ENCODE data around the gene PHOX2A.
A peak's percentile ranks its signal among the peaks of the same experiment; 100 is the strongest.

Gene PHOX2A

DNA sequence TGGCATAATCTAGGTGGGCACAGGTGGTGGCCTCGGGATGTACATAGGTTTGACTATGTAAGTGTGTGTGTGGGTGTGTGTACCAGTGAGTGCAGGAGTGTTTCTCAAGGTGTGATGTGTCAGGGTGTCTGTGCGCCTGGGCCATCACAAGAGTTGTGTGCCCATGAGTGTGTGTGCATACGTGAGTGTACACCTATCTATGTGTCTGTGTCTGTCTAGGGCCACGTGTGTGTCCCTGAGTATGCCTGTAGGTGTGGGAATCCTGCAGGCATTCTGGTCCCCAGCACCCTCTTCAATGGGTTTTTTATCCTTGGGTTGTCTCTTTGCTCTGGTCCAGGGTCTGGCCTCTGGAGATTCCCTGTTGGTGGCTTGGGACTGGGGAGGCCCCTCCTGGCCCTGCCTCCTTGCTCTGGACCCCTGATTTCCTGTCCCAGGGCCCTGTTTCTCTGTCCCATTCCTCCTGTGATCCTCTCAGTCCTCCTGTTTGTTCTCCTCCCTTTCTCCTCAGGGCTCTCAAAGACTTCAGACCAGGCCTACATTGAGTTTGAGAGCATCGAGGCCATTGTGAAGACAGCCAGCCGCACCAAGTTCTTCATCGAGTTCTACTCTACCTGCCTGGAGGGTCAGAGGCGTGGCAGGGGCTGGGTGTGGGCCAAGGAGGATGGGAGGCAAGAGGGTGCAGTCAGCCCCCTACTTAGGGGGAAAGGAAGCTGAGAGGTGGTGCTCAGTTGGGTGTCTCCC, 10.0 kb downstream of the PHOX2A start:
- DNase-seq (ENCODE audit: low read depth): no peak

DNA sequence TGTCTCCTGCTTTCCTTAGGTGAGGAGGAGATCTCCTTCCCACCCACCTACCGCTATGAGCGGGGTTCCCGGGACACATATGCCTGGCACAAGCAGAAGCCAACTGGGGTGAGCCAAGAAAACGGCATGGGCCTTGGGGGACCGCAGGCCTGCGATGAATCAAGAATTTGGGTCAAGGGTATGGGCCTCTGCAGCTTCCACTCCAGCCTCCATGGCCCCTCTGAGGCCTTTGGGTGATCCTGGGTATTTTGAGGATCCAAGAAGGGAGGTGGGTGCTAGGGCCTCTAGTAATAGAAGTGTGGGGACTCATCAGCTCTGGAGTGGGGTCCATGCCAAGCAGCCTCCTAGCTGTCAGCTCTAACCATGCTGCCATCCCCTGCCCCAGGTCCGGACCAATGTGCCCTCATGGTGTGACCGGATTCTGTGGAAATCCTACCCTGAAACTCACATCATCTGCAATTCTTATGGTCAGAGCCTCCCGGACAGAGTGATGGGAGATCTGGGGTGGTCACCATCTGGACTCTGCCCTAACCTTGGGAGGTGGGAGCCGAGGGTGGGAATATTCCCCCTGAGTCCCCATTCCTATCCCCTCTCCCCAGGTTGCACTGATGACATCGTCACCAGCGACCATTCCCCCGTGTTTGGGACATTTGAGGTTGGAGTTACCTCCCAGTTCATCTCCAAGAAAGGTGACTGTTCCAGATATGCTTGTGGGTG, 10.8 kb downstream of the PHOX2A start:
- DNase-seq (ENCODE audit: low read depth): no peak

DNA sequence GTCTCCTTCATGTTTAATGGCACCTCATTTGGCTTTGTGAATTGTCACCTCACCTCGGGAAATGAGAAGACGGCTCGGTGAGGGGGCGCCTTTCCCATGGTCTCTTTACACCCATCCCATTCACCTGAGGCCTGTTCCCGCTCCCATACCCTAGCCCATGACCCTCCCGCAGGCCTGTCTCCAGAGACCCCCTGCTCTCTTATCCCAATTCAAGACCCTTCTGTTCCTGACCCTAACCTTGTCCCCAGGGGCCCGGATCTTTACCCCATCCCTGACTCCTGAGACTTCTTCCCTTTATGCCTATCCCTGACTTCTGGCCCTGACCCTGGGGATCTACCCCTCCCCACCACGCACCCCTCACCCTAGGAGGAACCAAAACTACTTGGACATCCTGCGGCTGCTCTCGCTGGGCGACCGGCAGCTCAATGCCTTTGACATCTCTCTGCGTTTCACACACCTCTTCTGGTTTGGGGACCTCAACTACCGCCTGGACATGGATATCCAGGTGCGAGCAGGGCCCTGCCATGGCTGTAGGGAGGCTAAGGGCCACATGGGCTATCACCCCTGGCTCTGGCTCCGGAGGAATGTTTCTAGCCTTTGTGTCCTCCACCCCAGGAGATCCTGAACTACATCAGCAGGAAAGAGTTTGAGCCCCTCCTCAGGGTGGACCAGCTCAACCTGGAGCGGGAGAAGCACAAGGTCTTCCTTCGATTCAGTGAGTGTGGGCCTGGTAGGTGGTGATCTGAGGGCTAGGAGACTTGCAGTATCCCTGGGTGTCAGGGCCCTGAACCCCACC, 11.5 kb downstream of the PHOX2A start:
- DNase-seq (ENCODE audit: low read depth): no peak

DNA sequence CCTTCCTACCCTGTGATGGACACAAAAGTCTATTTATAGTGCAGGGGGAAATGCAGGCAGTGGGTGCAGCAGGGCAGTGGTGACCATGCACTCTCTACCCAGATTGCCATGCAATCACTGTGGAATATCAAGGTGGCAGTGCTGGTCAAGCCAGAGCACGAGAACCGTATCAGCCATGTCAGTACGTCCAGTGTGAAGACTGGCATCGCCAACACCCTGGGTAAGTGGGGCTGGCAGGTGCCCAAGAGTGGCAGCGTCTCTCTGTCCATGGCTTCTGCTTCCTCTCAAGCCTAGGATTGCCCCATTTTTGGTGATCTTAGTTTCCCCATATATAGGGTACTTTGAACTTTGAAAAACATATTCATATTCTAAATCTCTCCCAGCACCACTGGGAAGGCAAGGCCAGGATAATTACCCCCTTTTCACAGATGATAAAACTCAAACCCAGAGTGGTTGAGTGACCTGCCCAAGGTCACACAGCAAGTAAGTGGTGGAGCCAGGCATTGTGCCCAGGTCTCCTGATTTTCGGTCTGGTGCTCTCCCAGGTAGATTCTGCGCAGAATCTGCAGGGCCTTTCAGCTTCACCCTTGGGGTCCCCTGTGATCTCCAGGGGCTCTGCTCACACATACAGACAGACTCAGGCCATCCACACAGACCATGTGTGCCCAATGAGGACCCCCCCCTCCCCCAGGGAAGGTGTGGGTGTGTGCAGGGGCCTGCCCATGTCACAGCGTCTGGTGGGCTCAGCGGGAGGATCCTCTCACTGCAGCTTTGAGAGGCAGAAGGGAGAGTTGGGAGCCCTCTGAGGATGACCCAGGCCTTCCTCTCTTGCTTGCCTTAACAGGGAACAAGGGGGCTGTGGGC, 12.3 kb downstream of the PHOX2A start:
- no peak for DNase-seq (ENCODE audit: low read depth)

DNA sequence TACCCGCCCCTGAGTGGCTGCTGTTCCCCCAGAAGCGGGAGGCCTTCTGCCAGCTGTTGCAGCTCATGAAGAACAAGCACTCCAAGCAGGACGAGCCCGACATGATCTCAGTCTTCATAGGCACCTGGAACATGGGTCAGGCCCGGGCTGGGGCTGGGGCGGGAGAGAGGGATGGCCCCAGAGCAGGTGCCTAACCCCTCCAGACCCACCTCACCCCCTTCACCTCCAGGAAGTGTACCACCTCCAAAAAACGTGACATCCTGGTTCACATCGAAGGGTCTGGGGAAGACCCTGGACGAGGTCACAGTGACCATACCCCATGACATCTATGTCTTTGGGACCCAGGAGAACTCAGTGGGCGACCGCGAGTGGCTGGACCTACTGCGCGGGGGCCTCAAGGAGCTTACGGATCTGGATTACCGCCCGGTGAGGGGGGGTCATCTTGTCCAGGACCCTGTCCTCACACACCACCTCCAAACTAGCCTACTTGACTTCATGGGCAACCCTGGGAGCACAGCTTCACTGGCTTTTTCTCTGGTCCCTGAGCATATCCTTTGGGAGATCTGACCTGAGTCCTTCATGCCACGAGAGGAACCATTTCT, 13.1 kb downstream of the PHOX2A start:
- no peak for DNase-seq (ENCODE audit: low read depth)

DNA sequence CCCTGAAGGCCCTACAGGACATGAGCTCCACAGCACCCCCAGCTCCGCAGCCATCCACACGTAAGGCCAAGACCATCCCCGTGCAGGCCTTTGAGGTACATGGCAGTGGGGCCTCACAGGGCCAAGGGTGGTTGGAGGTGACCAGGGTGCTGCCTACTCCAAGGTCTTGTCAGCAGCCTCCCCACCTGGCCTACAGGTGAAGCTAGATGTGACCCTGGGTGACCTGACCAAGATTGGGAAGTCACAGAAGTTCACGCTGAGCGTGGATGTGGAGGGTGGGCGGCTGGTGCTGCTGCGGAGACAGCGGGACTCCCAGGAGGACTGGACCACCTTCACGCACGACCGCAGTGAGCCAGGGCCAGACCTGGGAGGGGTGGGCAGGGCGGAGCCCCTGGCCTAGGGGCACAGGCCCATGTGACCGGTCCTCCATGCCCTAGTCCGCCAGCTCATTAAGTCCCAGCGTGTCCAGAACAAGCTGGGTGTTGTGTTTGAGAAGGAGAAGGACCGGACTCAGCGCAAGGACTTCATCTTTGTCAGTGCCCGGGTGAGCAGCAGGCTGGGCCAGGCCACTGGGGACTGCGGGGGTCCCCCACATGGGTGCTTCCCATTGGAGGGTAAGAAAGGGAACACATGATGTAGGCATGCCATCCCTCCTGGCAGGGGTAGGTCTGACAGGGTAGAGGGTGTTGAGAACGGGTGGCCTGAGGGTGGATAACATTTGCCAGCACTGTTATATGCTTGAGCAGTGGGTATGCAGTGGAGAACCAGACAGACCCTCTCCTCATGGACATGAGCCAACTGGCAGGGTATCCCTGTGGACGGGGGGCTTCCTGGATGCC, 13.8 kb downstream of the PHOX2A start:
- no peak for DNase-seq (ENCODE audit: low read depth)

DNA sequence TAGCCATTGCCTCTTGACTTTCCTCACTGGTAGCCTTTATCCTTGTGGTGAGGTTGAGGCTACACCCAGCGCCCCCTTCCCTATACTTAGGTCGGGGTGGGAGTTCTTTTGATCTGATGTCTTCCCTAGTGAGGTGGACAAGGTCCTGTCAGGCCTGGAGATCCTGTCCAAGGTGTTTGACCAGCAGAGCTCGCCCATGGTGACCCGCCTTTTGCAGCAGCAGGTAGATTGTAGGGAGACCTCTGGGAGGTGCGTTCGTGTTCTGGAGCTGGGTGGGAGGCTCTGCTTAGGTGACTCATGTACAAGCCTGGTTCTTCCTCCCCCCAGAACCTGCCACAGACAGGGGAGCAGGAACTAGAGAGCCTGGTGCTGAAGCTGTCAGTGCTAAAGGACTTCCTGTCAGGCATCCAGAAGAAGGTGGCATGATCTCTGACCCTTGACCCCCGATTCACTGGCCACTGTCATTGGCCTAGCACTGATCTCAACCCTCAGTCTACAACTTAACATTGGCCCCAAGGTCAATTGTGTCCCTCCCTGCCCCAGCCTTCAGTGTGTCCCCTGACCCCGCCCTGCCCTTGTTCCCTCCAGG, 14.5 kb downstream of the PHOX2A start:
- no peak for DNase-seq (ENCODE audit: low read depth)

DNA sequence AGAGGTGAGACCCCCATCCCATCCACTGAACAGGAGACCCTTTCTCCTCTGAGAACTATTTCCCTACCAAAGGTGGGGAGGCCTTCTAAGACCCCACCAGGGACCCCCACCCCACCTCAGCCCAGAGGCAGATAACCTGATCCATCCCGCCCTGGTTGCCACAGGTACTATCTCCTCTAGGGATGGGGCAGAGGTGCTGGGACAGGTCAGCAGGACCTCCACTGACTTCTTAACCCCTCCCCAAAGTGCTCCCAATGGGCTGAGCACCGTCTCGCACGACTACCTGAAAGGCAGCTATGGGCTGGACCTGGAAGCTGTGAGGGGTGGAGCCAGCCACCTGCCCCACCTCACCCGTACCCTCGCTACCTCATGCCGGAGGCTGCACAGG, 15.1 kb downstream of the PHOX2A start:
- no peak for DNase-seq (ENCODE audit: low read depth)

DNA sequence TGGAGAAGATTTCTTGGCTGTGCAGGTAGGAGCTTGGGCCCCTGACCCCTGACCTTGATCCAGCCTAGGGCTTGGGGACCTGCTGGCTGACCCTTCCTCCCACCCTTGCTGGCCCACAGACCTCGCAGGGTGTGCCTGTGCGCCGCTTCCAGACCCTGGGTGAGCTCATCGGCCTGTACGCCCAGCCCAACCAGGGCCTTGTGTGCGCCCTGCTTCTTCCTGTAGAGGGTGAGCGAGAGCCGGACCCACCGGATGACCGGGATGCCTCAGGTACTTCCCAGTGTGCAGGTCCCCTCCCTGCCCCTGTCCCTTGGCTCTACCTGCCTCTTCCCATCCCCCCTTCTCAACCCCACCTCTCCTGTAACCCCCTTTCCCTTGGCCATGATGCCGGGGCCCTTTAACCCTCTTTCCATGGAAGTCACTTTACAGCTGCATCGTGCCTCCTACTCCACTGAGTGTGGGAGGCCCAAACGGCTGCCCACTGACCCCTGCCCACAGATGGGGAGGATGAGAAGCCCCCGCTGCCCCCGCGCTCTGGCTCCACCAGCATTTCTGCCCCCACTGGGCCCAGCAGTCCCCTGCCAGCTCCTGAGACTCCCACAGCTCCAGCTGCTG, 15.6 kb downstream of the PHOX2A start:
- no peak for DNase-seq (ENCODE audit: low read depth)

DNA sequence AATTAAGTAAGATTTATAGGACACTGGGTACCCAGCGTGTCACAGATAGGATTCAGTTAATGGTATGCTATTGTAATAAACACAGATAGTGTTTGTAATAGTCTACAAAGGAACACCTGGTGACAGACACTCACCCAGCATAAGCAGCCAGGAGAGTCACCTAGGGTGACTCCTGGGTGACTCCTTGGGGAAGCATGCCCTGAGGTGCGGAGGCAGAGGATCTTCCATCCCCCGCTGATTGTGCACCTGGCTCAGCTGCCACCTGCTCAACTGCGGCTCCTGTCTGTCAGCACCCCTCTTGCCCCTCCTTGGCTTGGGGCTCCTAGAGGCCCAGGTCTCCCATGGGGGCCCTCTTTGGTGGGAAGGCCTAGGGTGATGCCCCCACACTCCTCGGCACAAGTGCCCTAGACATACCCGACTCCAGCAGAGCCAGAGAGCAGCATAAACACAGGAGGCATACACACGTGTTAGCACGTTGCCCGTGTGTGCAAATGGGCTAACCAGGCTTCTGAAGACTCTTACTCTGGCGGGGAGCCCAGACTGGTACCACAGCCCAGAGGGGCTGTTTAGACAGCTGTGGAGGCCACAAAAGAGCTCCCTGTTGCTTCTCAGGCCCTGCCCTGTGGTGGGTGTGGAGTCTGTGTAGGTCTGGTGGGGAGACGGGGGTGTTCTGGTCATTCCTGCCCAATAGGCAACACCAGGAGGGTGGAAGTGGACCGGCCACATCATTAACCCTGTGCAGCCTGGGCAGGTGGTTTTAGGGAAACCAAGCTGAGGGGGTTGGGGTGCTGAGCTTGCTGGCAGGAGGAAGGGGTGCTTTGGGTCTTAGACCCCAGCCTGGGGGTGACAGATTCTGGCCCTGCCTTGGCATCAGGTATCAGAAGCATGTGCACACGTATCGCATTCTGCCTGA, 16.4 kb downstream of the PHOX2A start:
- no peak for DNase-seq (ENCODE audit: low read depth)

DNA sequence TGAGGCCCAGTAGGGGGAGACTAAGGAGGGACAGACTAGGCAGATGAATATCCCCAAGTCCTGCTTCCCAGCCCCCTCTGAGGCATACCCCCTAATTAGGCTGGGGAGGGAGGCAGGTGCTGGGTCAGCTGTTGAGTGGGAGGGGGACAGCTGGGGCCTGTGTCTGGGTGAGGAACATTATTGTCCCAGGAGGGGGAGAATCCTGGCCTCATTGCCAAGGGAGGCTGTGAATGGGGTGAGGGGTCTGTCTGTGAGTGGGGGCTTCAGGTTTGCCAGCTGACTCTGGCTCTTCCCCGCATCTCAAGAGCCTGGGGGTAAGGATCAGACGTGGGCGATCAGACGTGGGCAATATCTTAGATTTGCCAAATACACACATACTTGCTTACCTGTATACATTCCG, 17.3 kb downstream of the PHOX2A start:
- no peak for DNase-seq (ENCODE audit: low read depth)

DNA sequence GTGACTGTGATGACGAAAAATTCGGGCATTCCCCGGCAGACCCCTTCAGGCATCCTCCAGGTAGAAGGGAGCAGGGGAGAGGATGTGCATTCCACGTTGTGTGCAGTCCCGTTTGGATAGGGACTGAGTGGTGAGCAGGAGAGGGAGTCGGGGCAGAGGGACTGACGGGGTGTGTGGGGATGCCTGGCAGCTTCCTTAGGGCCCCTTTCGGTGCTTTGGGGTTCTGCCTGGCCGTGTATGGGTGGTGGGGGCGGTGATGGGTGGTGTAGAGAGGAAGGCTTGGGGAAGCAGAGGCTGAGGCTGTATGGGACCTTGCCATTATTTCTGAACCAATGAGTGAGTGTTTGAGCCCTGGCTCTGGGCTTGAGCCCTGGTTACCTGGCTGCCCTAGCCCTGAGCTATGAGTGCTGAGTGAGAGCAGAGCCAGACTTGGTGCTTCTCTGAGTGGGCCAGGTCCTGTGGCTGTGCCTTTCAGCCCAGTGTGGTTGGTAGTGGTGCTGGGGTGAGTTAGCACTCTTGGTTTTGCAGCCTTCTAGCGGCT, 18.5 kb downstream of the PHOX2A start:
- no peak for DNase-seq (ENCODE audit: low read depth)

DNA sequence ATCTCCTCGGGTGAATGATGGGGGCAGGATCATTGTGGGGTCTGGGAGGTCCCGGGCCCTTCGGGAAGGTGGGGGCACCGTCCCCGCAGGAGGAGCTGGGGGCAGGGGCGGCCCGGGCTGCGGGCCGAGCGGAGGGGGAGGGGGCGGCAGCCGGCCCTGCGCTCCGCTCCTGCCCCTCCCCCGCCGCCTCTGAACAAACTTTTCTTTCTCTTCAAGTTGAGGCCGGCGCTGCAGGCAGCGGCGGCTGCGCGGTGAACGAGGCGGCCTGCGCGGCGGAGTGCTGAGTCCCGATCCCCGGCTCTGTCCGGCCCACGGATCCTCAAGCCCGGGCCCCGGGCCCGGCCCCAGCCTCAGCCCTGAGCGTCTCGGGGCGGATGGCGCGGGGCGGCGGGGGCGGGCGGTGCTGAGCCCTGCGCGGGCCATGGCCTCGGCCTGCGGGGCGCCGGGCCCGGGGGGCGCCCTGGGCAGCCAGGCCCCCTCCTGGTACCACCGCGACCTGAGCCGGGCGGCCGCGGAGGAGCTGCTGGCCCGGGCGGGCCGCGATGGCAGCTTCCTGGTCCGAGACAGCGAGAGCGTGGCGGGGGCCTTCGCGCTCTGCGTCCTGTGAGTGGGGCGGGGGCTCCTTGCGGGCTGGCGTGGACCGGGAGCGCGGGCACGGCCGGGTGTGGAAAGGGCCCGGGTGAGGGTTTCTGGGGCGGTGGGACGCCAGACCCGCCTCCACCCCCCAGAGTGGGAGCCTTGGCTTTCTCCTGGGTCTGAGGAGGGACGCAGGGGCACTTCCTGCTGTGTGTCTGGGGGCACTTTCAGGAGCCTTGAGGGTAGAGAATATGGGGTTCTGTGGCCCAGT, 19.2 kb downstream of the PHOX2A start, which contains the start of gene INPPL1:
Gene INPPL1, plus strand, starts transcription at position 204 of the 847 bp plus-strand sequence. Its CDS starts 218 bp downstream, at position 422.
- peak; percentile 28 for DNase-seq (ENCODE audit: low read depth)

DNA sequence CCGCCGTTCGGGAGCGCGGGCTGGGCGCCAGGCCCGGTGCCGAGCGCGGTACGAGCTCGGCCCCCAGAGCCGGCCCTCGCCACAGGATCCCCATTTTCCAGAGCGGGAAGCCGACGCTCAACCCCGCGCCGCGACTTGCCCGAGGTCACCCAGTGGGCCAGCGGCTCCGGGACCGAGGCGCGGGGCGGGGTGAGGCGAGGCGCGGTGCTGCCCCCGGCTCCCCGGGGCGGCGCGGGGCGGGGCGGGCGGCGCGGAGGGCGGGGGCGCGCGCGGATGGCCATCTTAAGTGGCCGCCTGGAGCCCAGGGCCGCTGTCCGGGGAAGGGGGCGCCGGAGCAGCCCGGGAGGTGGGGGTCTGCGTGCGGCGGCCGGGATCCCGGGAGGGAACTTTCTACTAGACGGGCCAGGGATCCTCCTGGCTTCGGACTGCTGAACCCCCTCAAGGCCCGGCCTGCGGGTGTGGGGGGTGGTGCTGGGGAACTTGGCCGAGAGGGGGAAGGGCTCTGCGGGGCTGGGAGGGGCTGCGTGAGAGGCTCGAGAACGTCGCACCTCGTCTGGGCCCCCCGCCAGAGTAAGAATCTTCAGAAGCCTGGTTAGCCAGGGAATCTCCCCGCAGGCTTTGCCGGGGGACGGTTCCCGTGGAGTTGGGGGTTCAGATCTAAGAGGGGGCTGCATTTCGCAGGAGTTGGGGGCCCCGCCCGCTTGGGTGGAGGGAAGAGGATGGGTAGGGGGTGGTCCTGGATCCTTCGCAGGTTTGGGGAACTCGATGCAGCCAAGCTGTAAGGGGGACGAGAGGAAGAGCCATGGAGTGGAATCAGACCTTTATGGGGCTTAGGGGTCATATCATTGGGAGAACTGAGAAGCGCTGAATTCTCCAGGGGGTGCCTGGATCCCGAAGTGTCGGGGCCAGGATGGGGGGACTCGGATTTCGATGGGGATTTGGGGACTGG, 20.1 kb downstream of the PHOX2A start:
- peak; percentile 47 for DNase-seq (ENCODE audit: low read depth)

DNA sequence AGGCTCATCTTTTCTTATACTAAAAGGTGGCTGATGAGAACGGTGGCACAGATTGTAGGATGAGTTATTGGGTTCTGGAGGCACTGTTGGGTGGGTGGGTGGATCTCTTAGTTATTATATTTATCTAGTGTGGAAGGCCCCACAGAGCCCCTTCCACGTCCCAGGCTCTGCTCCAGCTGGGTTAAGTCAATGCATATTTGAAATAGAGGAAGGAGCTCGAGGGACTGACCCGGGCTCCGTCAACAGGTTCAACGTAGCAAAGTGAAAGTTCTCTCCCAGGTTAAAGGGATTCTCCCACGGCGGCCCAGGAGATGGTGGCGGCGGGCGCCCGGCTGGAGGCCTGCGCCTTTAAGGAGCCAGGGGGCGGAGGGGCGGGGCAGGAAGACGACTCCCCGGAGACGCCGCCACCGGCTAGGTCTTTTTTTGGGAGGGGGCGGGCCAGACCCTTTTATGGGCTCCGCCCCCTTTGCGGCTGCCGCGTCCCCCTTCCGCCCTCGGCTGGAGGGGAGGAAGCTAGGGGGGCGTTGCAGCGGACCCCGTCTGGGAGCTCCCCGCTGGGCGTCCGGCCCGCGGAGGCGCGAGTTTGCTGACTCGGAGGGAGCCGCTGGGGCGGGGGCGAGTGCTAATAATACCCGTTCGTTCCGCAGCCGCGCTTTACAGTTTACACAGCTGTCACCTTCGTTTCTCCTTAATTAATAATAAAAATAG, 20.9 kb downstream of the PHOX2A start:
- DNase-seq (ENCODE audit: low read depth): peak; percentile 89
